ENCODE results near the gene DCAF8L2.
"Not testable (repeated sequence)": the region's sequence is repeated elsewhere in the genome, so short reads cannot be mapped to it uniquely, and the experiment has no call there.

Gene DCAF8L2

GRCh38 chrX:27590044-27590443 lies at the start of gene DCAF8L2:
DCAF8L2 (plus strand) TSS chrX:27590344; CDS start chrX:27746896, 156,552 bp downstream.
- DNase-seq: no peak

- not testable (repeated sequence) for DNase-seq
Measured at GRCh38 chrX:27541161-27541560, 49.0 kb upstream of the DCAF8L2 start.

GRCh38 chrX:27548624-27549023 lies 41.5 kb upstream of the DCAF8L2 start:
- DNase-seq: no peak

- no peak for DNase-seq
Measured at GRCh38 chrX:27549688-27550087, 40.5 kb upstream of the DCAF8L2 start.

- DNase-seq: no peak
Measured at GRCh38 chrX:27555514-27555913, 34.6 kb upstream of the DCAF8L2 start.

GRCh38 chrX:27565992-27566391 lies 24.2 kb upstream of the DCAF8L2 start:
- DNase-seq: no peak

GRCh38 chrX:27571164-27571563 lies 19.0 kb upstream of the DCAF8L2 start:
- DNase-seq: no peak

- no peak for DNase-seq
Measured at GRCh38 chrX:27575565-27575964, 14.6 kb upstream of the DCAF8L2 start.

- no peak for DNase-seq
Measured at GRCh38 chrX:27583976-27584375, 6.2 kb upstream of the DCAF8L2 start.

- no peak for DNase-seq
Measured at GRCh38 chrX:27591938-27592337, 1.8 kb downstream of the DCAF8L2 start.

- DNase-seq: no peak
Measured at GRCh38 chrX:27597508-27597907, 7.4 kb downstream of the DCAF8L2 start.

GRCh38 chrX:27598312-27598711 lies 8.2 kb downstream of the DCAF8L2 start:
- DNase-seq: no peak

GRCh38 chrX:27599928-27600327 lies 9.8 kb downstream of the DCAF8L2 start:
- no peak for DNase-seq

GRCh38 chrX:27600686-27601085 lies 10.5 kb downstream of the DCAF8L2 start:
- no peak for DNase-seq

- no peak for DNase-seq
Measured at GRCh38 chrX:27608671-27609070, 18.5 kb downstream of the DCAF8L2 start.

GRCh38 chrX:27619459-27619858 lies 29.3 kb downstream of the DCAF8L2 start:
- DNase-seq: no peak

GRCh38 chrX:27619975-27620374 lies 29.8 kb downstream of the DCAF8L2 start:
- DNase-seq: no peak

GRCh38 chrX:27622883-27623282 lies 32.7 kb downstream of the DCAF8L2 start:
- DNase-seq: no peak

- no peak for DNase-seq
Measured at GRCh38 chrX:27626066-27626465, 35.9 kb downstream of the DCAF8L2 start.

- no peak for DNase-seq
Measured at GRCh38 chrX:27633328-27633727, 43.2 kb downstream of the DCAF8L2 start.

GRCh38 chrX:27656581-27656980 lies 66.4 kb downstream of the DCAF8L2 start:
- DNase-seq: no peak

GRCh38 chrX:27660878-27661277 lies 70.7 kb downstream of the DCAF8L2 start:
- no peak for DNase-seq

GRCh38 chrX:27671234-27671633 lies 81.1 kb downstream of the DCAF8L2 start:
- no peak for DNase-seq

- no peak for DNase-seq
Measured at GRCh38 chrX:27674491-27674890, 84.3 kb downstream of the DCAF8L2 start.

GRCh38 chrX:27675493-27675892 lies 85.3 kb downstream of the DCAF8L2 start:
- no peak for DNase-seq

GRCh38 chrX:27679281-27679680 lies 89.1 kb downstream of the DCAF8L2 start:
- DNase-seq: no peak

All from activated CD4-positive, alpha-beta T cell treated with anti-CD3 and anti-CD28 coated beads for 1 hour (primary cell).